Lower leg skin (tissue), 4 donors: ENCODE results near the gene CTDSP2. TPM values are rescaled to one million over a fixed set of nuclear protein-coding genes. Genes with fewer than 3 reads are reported as not detected.
A peak's percentile ranks its signal among the peaks of the same experiment; 100 is the strongest.

Source experiments
- DNase-seq, 2 donors: peaks; one replicate each; pipeline ENCODE4 v3.0.0-alpha.2; 2019; ENCODE audit warnings: low spot score in 2 of 2
- H3K4me3 ChIP-seq: fragments of 200-600 bp; sonication (generic); 2 replicates; pipeline ENCODE4 v1.5.1; 2017; ENCODE audit warnings: mild to moderate bottlenecking, low read depth; ENCODE audit not compliant: poor library complexity, severe bottlenecking
- CTCF ChIP-seq, 3 donors: fragments of 450-650 bp; IDR thresholded peaks; one replicate each; pipeline ENCODE4 v1.5.1; 2016; ENCODE audit warnings: antibody characterized with exemption in 3 of 3, mild to moderate bottlenecking in 3 of 3, moderate library complexity in 2 of 3
- POLR2A ChIP-seq, 2 donors: fragments of 450-650 bp; IDR thresholded peaks; one replicate each; pipeline ENCODE4 v1.6.1; 2016 to 2017; ENCODE audit warnings: antibody characterized with exemption in 2 of 2, mild to moderate bottlenecking in 1 of 2, moderate library complexity in 1 of 2
- WGBS, 2 donors: methylation state at CpG; one replicate each; pipeline ENCODE4 v1.1.5; 2018; 5-methylcytosine and 5-hydroxymethylcytosine counted together
- intact Hi-C: fragments of 100-400 bp; cut with DNase I; formaldehyde crosslinking; loops from one replicate; pipeline ENCODE4 v1.15.0; 2023; ENCODE audit warnings: low total_unique reads
- total RNA-seq, 4 donors: library from RNA; depleted of rRNA; stranded (reverse); fragments of >200 nt; gene quantifications; one replicate each; pipeline ENCODE4 v1.1.0, GENCODE V29; 2016

CTDSP2 gene
- total RNA-seq, 4 donors from 2014 or later, result 129 to 174 (median 169) TPM

DNA sequence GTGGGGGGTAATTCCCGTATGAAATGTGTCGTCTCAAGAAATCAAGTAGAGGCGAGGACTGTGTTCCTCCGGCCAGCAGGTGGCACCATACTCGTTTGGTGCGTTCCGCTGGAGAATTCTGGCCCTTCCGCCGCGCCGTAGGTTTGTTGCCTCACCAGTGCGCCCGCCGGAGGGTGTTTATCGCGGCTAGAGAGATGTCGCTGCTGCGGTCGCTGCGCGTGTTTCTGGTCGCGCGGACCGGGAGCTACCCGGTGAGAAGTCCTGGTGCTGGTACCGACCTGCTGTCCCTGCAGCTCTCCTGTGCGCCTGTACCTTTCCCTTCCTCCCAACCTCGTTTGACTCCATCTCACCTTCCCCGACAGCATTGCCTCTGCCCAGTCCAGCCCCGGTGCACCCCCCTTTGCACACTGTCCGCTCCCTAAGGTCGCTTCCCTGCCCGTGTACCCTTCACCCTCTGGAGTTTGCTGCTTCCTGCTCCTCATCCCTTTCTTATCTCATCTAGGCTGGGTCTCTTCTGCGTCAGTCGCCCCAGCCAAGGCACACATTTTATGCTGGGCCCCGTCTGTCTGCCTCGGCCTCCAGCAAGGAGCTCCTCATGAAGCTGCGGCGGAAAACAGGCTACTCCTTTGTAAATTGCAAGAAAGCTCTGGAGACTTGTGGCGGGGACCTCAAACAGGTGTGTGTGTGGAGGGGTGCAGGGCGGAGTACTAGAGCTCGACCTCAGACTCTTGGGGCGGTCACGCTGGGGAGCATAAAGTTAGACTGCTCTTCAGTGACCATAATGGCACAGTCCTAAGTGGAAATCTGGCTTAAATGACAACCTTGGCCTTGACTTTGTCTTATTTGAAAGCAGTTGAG, 63.7 kb downstream of the CTDSP2 start, which contains the start of gene TSFM:
TSS of gene TSFM (plus strand) at position 180 of the 858 bp plus-strand sequence. CDS start at position 195, 15 bp downstream.
- intact Hi-C loops, result no loop called here

GRCh38 chr12:57782243-57782607, 64.3 kb downstream of the CTDSP2 start:
- 21 to 22% methylated on average over 4 of the region's 4 CpGs for WGBS, 2 donors
- TF ChIP-seq POLR2A (IDR thresholded peaks at IDR 0.05) (no peak), CTCF (IDR thresholded peaks at IDR 0.05) (no peak)
- intact Hi-C loops, result no loop called here
- no peak for DNase-seq
- no peak overlapping the region for H3K4me3 ChIP-seq

More for the DNA sequence above, 63.7 kb downstream of the CTDSP2 start, which contains the start of gene TSFM:
- peak within 1 kb of the TSS; percentile 89 for H3K4me3 ChIP-seq
- WGBS, 2 donors, result 1% methylated on average over 32 to 45 of the region's 45 CpGs
- DNase-seq, result peak; percentile 94 to 99
- TF ChIP-seq POLR2A (IDR thresholded peaks at IDR 0.05) (no peak), CTCF (IDR thresholded peaks at IDR 0.05) (peak in 2 of 3 donors; percentile 31 to 89)

GRCh38 chr12:57781801-57782200, 64.7 kb downstream of the CTDSP2 start:
- 65 to 69% methylated on average over 2 of the region's 2 CpGs for WGBS, 2 donors
- no peak for DNase-seq
- intact Hi-C loops, result no loop called here
- TF ChIP-seq CTCF (IDR thresholded peaks at IDR 0.05) (no peak), POLR2A (IDR thresholded peaks at IDR 0.05) (no peak)
- H3K4me3 ChIP-seq, result no peak overlapping the region

GRCh38 chr12:57781244-57781643, 65.3 kb downstream of the CTDSP2 start:
- WGBS, 2 donors, result 90 to 97% methylated on average over 3 of the region's 3 CpGs
- DNase-seq, result no peak
- TF ChIP-seq CTCF (IDR thresholded peaks at IDR 0.05) (no peak), POLR2A (IDR thresholded peaks at IDR 0.05) (no peak)
- H3K4me3 ChIP-seq, result no peak overlapping the region
- intact Hi-C loops, result no loop called here

DNA sequence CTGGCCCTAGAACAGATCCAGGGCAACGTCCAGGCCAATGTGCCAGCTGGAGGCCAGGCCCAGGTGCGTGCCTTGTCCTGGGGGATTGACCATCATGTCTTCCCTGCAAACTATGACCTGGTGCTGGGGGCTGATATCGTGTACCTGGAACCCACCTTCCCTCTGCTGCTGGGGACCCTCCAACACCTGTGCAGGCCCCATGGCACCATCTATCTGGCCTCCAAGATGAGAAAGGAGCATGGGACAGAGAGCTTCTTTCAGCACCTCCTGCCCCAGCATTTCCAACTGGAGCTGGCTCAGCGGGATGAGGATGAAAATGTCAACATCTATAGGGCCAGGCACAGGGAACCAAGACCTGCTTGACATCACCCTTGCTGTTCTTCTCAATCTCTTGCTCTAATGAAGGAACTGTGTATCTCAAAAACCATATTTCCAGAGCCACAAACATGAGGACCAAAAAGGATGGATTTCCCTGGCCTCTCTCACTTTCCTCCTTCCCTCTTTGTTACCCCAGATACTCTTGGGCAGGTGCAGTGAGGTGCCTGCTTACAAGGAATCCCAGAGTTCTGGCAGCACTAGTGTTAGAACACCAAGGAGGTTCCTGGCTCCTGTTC, 66.1 kb downstream of the CTDSP2 start:
- 92 to 95% methylated on average over 4 of the region's 4 CpGs for WGBS, 2 donors
- intact Hi-C loops, result no loop called here
- no peak for DNase-seq
- TF ChIP-seq POLR2A (IDR thresholded peaks at IDR 0.05) (no peak), CTCF (IDR thresholded peaks at IDR 0.05) (no peak)
- H3K4me3 ChIP-seq, result no peak overlapping the region
